NCI-H1092 (cell line): ENCODE results near the gene RIMS4.
"Not testable (repeated sequence)": the region's sequence is repeated elsewhere in the genome, so short reads cannot be mapped to it uniquely, and the experiment has no call there.

Experiments used
- DNase-seq: peaks from one replicate; lab custom pipeline; 2025; lab: John Stamatoyannopoulos, UW

RIMS4 gene

GRCh38 chr20:44830523-44830922 lies 20.2 kb upstream of the RIMS4 start:
- DNase-seq = no peak

- no peak for DNase-seq
Observed at GRCh38 chr20:44829688-44830087, 19.3 kb upstream of the RIMS4 start.

DNA sequence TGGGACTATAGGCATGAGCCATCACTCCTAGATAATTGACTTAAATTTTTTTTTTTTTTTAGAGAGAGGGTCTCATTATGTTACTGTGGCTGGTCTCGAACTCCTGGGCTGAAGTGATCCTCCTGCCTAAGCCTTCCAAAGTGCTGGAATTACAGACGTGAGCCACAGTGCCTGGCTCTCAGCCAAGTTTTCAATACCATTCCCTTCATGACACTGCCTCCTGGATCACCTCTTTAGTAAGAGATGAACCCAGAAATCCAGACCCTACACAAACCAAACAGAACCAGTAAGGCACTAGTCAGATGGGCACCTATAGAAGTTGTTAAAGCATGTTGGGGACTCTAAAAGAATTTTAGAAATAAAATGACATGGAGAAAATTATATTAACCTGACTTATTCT lies 18.3 kb upstream of the RIMS4 start:
- no peak for DNase-seq

DNA sequence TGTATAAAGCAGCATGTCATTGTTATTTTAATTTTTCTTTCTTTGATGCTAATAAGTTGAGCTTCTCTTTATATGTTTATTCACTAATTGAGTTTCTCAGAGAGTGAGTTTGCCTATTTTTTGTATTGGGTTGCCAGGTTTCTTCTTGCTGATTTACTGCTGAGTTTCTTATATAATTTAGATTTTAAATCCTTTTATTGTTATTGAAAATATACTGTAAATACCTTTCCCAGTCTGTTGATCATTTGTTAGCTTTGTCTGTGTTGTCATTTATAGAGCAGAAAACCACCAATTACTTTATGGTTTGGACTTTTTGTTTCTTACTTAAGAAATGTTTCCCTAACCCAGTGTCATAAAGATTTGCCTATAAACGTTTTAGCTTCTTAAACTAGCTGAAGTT lies 17.1 kb upstream of the RIMS4 start:
- DNase-seq = no peak

- DNase-seq = not testable (repeated sequence)
Observed at GRCh38 chr20:44821576-44821975, 11.2 kb upstream of the RIMS4 start.

DNA sequence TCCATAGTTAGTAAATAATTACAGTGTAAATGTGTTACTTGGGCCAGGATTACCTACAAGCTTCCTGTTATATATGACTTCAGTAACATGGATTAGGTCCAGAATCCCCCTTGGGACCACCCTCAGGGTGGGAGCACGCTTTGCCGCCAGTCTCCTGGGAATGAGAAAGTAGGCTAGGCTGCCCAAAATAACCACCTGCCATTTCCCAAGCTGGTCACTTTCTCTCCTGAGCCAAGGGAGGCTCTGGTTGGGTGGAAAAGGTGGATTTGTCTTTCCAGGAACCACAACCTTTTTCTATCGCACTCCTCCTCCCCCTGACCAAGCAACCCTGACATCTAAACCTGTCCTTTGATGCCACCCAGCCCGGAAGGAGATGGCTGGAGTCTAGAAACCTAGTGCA lies 9.6 kb upstream of the RIMS4 start:
- DNase-seq = no peak

DNA sequence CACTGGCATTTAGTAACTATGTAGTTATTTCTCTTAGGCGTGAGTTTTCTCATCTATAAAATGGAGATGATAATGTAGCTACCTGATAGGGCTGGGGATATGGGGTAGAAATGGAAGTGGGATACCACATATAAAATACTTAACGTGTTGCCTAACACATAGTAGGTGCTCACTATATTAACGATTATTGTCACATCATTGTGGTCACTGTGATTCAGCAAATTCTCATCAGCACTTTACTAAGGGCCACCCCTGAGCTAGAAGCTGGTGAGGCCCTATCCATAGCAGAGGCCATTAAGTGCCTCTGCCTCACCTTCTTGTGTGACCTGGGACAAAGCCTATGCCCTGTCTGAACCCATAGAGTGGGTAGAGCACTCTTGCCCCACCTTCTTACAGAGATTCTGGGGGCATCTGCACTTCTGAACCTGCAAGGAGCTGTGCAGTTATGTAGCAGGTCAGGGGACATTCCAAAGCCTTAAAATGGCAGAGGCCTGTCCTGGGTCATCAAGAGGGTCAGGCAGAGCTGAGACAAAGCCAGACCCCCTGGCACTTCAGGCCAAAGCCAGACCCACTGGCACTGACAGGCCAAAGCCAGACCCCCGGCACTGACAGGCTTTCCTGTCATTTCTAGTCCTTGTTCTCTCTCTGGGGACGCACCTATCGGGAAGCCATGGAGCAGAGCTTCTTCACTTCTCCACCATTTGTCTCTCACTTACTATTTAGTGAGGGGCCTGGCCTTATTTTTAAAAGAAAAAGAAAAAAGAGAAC lies 7.0 kb upstream of the RIMS4 start:
- DNase-seq = no peak

GRCh38 chr20:44814937-44815336 lies 4.6 kb upstream of the RIMS4 start:
- no peak for DNase-seq

GRCh38 chr20:44811150-44811685 lies 872 bp upstream of the RIMS4 start:
- no peak for DNase-seq

DNA sequence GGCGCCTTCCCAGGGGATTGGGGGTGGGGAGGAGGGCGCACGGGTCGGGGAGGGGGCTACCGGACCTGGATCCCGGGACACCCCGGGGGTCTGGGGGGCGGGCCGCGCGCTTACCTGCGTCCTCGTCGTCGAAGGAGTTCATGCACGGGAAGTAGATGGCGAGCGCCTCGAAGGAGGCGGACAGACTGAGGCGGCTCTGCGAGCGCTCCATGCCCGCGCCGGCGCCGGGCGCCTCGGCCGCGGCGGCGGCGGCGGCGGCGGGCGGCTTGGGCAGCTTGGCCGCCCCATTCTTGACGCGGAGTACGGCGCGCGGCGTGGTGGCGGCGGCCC lies 320 bp downstream of the RIMS4 start:
- DNase-seq = no peak

GRCh38 chr20:44809380-44810060 lies 826 bp downstream of the RIMS4 start:
- no peak for DNase-seq

GRCh38 chr20:44807684-44808056 lies 2.7 kb downstream of the RIMS4 start:
- no peak for DNase-seq

GRCh38 chr20:44807051-44807683 lies 3.2 kb downstream of the RIMS4 start:
- DNase-seq = no peak

- DNase-seq = peak; percentile 45
Observed at GRCh38 chr20:44805979-44806620, 4.2 kb downstream of the RIMS4 start.

DNA sequence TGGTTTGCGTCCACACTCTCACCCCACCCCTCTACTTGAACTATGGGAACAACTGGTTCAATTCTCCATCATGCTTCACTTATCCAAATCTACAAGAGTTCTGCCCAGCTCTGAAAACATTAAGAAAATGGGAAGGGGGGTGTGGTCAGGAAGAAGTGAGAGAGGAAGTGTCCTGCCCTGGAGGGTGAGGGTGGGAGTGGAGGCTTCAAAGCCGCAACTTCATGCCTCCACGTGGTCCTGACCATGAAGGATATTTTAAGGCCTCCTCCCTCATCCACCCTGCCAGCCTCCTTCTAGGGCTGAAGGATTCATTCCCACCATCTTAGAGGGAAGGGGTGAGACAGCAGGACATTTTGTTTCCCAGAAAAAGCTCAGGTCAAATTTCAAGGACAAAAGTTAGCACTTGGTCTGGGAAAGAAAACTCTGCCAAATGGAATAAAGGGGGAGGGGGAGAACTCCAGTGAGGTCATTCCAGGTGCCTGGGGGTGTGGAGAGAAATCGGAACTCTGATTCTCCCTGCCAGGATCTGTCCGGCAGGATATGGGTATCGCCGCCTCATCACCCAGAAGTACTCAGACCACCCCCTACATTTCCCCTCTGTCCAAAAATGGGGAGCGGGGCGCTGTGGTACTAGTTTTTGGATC lies 4.9 kb downstream of the RIMS4 start:
- no peak for DNase-seq

GRCh38 chr20:44803383-44803941 lies 6.9 kb downstream of the RIMS4 start:
- DNase-seq = peak; percentile 7

DNA sequence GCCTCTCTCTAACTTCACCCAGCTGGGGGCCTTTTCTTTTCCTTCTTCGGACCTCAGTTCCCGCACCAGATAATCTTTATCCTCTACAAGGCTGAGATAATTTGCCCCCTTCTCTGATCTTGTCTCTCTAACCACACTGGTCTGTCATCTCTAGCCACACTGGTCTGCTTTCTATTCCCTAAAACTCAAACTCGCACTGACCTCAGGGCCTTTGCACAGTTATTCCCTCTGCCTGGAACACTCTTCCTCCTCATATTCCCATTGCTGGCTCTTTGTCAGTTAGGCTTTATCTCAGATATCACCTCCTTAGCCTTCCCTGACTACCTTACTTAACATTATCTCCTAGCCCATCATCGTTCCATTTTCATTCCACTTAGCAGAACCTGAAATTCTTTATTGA lies 7.6 kb downstream of the RIMS4 start:
- DNase-seq = no peak

GRCh38 chr20:44800391-44801046 lies 9.8 kb downstream of the RIMS4 start:
- no peak for DNase-seq

DNA sequence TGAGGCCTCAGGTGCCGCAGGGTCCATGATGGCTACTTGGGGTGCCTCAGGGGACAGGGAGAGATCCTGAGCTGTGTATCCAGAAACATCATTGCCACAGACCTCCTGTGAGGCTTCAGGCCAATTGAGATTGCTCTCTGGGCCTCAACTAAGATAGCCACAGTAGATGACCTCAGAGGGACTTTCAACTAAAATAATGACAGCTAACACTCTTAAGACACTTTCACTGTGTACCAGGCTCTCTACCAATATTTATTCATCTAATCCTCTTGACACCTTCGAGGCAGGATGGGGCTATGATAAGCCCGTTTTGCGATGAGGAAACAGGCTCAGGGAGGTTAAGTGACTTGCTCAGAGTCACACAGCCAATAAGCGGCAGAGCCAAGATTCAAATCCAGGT lies 10.7 kb downstream of the RIMS4 start:
- no peak for DNase-seq

DNA sequence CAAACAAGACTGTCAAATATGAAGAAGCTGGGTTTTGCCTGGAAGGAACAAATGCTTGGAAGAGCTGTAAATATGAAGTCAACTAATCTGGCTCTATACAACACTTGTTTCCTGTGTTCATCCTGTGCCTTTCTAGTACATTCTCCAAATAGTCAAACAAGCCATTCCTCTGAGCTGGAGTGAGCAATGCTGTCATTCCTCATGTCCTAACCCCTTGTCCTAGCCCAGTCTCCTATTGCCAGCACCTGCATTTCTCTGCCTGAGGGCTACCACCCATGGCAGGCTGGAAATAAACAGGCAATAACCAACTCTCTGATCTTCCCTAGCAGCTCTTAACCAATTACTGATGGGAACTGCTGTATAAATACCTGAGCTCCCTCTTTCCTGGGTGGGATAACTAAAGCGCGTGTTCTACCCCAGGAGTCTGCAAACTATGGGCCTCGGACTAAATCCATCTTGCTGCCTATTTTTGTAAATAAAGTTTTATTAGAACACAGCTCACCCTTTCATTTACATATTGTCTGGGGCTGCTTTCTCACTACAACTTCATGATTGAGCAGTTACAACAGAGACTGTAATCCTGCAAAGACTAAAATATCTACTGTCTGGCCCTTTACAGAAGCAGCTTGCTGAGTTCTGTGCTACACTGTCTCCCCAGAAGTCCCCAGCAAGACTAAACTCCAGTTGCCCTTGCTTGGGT lies 13.4 kb downstream of the RIMS4 start:
- DNase-seq = no peak

DNA sequence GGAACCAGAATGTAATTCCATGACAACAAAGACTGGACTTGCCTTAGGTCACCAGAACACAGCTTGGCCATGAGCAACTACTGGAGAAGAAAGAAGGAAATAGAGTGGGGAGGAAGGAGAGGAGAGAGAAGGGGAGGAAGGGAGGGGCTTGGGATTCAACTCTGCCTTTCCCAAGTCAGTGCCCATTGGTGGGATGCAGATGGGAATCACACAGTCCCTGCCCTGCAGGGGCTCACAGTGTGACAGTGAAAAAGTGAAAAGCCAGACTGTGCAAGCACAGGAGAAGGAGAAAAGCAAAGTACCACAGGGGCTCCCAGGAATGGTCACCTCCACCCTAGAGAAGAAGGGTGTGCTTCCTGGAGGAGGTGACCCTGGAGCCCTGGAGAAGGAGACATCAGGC lies 14.0 kb downstream of the RIMS4 start:
- DNase-seq = no peak
